Measurements from ENCODE around the gene SLC6A19.

GRCh38 chr5:1199340-1199648 is 2.1 kb upstream of the SLC6A19 start:
- TF ChIP-seq MXI1 (IDR thresholded peaks at IDR 0.05; ENCODE audit: low read depth, low read length) (no peak), CTCF (IDR thresholded peaks at IDR 0.05) (no peak), FOXM1 (IDR thresholded peaks at IDR 0.05; ENCODE audit: low read depth) (no peak), RXRA (IDR thresholded peaks at IDR 0.05; ENCODE audit: borderline replicate concordance, low read depth) (no peak), POLR2AphosphoS5 (IDR thresholded peaks at IDR 0.05; ENCODE audit: low read depth, low read length) (no peak), RFX5 (IDR thresholded peaks at IDR 0.05; ENCODE audit: low read length) (no peak), TAF1 (IDR thresholded peaks at IDR 0.05; ENCODE audit: borderline replicate concordance, low read depth, low read length) (no peak), RAD21 (IDR thresholded peaks at IDR 0.05; ENCODE audit: low read length) (no peak), ELF1 (IDR thresholded peaks at IDR 0.05) (no peak), FOXJ3 (CRISPR knock-in tag; IDR thresholded peaks at IDR 0.05) (no peak)

Data from SK-N-SH (cell line).